Right lung (tissue), 5 donors: ENCODE data around the gene IYD. TPM values are rescaled to one million over a fixed set of nuclear protein-coding genes. Genes with fewer than 3 reads are reported as not detected.

Experiments used
- DNase-seq, 2 donors: peaks; one replicate each; pipeline ENCODE4 v3.0.0-alpha.2; 2013
- polyA plus RNA-seq, 5 donors: library from polyadenylated mRNA; unstranded; fragments of 120-200 nt; gene quantifications; one replicate each; pipeline versions ENCODE4 v1.2.1 to v1.2.3, GENCODE V29; 2013; ENCODE audit warnings: inconsistent platforms in 1 of 5, low replicate concordance in 1 of 5; ENCODE audit not compliant: insufficient read length in 5 of 5, insufficient read depth in 1 of 5

Gene IYD
- polyA plus RNA-seq, 5 donors, result 1.4 to 3.0 (median 2.3) TPM

GRCh38 chr6:150394053-150394898 lies 25.5 kb downstream of the IYD start:
- no peak for DNase-seq

DNA sequence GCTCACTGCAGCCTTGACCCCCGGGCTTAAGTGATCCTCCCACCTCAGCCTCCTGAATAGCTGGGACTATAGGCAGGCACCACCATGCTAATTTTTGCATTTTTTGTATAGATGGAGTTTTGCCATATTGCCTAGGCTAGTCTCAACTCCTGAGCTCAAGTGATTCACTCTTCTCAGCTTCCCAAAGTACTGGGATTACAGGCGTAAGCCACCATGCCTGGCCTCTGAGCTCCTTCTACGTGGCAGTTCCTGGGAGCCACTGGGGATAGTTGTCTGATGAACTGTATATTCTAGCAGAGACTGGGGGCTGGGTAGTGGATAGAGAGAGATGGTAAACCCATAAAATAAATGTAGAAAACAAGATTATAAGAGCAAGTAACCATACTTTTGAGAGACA lies 26.1 kb downstream of the IYD start:
- no peak for DNase-seq

GRCh38 chr6:150395388-150396009 lies 26.7 kb downstream of the IYD start:
- DNase-seq, result no peak

DNA sequence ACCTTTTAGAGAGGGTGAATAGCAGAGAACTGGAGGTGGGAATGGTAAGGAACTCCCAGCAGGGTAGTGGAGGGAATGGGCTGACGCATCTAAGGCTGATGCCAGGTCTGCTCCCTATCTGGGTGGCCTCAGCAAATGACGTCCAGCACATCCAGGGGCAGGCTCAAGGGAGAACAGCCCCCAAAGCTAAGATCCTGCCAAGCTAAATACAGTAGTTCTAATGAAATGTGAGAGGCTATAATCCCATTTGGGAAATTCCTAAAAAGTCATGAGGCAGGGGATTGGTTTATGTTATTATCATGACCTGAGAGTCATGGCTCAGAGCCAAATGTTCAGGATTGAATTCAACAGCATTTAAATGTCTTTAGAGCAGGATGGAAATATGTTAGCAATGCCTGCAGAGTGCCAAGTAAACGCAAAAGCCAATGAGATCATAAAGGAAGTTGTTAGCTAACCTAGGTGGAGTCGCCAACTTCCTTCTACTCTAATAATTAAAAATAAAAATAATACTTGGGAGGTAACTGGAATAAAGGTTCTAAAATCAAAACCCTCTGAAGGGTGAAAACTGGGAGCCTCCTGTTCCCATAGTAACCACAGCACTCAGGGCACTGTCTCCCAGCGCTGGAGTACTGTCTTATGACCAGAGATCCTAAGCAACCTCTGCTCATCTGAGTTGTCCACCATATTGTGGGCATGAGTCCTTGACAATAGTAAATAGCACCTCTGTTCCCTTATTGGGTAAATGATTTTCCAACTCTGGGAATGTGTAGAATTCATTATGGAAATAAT lies 34.8 kb downstream of the IYD start:
- DNase-seq, result peak; percentile 89 to 90

DNA sequence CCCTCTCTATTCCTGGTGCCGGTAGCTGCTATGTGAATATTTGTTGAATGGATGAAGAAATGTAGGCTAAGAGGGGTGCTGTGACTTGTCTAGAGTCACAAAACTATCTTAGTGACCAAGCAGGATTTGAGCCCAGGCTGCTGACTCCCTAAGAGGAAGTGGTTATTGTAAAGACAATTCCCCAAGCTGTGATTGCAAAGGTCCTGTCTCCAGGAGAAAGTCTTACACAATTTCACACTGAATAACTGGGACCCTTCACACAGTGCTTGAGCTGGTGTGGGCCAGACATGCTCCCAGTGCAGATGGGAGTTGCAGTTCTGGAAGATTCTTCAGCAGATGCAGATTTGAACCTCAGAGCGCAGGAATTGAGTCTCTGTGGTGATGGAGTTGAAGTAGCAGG lies 38.1 kb downstream of the IYD start:
- no peak for DNase-seq

- DNase-seq, result no peak
Observed at GRCh38 chr6:150408842-150409241, 40.0 kb downstream of the IYD start.

- peak; percentile 68 to 77 for DNase-seq
Observed at GRCh38 chr6:150409576-150410066, 40.8 kb downstream of the IYD start.

DNA sequence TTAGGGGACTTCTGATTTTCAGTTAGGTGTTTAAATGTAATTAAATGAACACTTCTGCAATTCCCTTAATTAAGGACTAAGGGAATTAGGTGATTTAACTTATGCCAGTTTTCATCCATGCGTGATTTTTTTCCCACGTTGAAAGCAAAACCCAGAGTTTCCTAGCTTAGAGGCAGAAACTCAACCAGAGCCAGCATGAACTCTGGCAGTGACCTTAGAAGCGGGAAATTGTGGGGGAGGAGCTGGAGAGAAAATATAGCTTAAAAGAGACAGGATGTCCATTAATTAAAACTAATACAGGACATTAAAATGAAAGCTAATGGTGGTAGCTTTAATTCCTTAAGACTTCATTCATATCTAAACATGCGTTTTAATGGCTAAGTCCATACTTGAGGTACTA lies 41.6 kb downstream of the IYD start:
- no peak for DNase-seq

GRCh38 chr6:150410906-150411305 lies 42.1 kb downstream of the IYD start:
- DNase-seq, result no peak

- no peak for DNase-seq
Observed at GRCh38 chr6:150412221-150412620, 43.4 kb downstream of the IYD start.

DNA sequence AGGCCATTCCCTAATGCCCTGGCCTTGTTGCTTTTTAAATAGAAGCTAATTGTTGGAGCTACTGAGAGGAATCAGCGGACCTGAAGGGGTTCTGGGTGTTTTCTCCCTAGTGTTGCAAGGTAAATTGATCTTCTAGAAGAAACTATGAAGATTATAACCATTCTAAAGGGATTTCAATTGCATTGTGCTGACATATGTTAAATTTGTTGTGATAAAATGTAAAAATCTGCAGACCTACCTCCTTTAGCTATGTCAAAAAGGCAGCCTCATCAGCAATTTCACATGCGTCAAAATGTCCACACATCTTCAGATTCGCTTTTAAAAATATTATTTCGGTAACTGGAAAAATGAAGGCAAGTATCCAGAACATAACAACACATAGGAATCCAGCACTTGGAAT lies 44.4 kb downstream of the IYD start:
- no peak for DNase-seq

DNA sequence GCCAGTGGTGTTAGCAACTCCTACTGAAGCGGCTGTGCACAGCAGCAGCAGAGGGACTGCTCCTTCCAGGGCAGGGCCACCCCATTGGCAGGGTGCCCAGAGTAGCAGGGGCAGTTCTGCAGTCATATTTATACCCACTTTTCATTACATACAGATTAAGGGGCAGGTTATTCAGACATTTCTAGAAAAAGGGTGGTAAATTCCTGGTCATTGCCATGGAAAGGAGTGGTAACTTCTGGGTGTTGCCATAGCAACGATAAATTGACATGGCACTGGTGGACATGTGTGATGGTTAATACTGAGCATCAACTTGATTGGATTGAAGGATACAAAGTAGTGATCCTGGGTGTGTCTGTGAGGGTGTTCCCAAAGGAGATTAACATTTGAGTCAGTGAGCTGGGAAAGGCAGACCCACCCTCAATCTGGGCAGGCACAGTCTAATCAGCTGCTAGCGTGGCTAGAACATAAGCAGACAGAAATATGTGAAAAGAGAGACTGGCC lies 45.0 kb downstream of the IYD start:
- DNase-seq, result no peak

GRCh38 chr6:150416128-150416527 lies 47.3 kb downstream of the IYD start:
- no peak for DNase-seq

DNA sequence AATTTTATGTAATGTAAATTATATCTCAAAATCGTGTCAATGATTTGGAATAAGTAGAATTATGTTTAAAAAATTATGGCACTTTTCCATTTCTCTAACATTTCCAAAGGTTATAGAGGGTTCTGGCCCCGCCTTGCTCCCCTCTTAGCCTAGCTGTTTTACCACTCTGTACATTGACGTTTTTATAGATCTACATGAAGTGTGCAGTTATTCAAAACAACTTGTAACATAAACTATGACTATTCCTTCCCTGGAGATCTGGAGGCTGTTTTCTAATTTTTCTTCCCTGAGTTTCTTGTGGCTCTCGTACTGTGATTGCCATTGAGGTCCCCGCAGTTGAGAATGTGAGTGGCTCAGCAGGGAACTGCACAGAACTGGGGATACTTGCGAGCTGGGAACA lies 48.4 kb downstream of the IYD start:
- no peak for DNase-seq

GRCh38 chr6:150417899-150418826 lies 49.4 kb downstream of the IYD start:
- peak; percentile 62 to 78 for DNase-seq

- peak in 1 of 2 donors; percentile 68 for DNase-seq
Observed at GRCh38 chr6:150418827-150419594, 50.2 kb downstream of the IYD start.

GRCh38 chr6:150420428-150420827 lies 51.6 kb downstream of the IYD start:
- no peak for DNase-seq

DNA sequence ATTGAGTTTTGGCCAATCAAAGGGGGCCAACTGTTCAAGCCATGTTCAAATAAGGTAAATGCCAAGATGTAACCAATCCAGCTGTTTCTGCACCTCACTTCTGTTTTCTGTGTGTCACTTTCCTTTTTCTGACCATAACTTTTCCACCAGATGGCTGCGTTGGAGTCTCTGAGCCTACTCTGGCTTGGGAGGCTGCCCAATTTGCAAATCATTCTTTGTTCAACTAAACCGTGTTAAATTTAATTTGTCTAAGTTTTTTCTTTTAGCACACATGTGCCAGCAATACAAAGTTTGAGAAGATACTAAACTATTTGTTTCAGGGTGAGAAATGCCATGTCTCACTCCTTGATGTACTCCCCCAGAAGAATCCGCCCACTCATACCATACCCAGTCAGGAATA lies 52.1 kb downstream of the IYD start:
- no peak for DNase-seq

DNA sequence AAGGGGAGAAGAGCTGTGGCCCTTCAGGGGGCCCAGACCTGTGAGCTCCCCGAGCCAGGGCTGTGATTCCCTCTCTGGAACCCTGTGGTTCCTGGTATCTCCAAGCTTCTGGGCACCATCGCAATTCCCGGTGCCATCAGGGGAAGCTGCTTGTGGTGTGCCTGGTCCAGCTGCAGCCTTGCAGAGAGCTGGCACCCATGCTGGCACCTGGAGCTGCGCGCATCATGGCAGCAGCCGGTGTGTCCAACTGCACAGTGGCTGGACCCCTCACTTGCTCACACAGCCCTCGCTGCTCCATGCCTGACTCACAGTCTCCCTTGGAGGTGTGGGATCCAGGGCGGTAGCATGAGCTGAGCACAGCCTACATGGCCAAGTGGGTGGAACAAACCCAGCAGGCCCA lies 56.7 kb downstream of the IYD start:
- no peak for DNase-seq

DNA sequence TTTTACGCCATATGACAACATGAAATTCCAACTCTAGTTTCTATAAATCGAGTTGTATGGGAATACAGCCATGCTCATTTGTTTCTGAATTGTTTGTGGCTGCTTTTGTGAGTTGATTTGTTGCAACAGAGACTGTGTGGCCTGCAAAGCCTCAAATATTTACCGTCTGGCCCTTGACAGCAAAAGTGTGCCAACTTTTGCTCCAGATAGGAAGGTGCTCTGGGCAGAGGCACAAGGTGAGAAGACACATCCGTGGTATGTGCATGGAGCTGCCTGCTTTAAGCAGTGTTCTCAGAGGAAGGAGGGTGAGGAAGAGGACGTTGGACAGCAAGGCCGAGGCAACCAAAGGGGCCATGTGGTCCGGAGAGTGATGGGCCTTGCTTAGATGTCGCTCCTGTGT lies 57.4 kb downstream of the IYD start:
- peak in 1 of 2 donors; percentile 10 for DNase-seq
